SJCRH30 (cell line): ENCODE data around the gene GP1BB. TPM values are rescaled to one million over a fixed set of nuclear protein-coding genes. Genes with fewer than 3 reads are reported as not detected.
"Not testable (repeated sequence)": the region's sequence is repeated elsewhere in the genome, so short reads cannot be mapped to it uniquely, and the experiment has no call there.

ENCODE experiments used
- DNase-seq, 2 experiments: peaks; one replicate each; pipeline ENCODE4 v3.0.0-alpha.2; 2015 to 2020
- H3K27ac ChIP-seq: fragments of 250-450 bp; sonication (Bioruptor Pico); 2 replicates; pipeline ENCODE4 v1.5.1; 2020; ENCODE audit warnings: mild to moderate bottlenecking, moderate library complexity
- H3K27me3 ChIP-seq: fragments of 250-450 bp; sonication (Bioruptor Pico); 2 replicates; pipeline ENCODE4 v1.5.1; 2020; ENCODE audit warnings: mild to moderate bottlenecking, moderate library complexity
- H3K36me3 ChIP-seq: fragments of 250-450 bp; sonication (Bioruptor Pico); 2 replicates; pipeline ENCODE4 v1.5.1; 2020; ENCODE audit warnings: mild to moderate bottlenecking, moderate library complexity
- H3K4me1 ChIP-seq: fragments of 250-450 bp; sonication (Bioruptor Pico); 2 replicates; pipeline ENCODE4 v1.5.1; 2020; ENCODE audit warnings: mild to moderate bottlenecking, moderate library complexity
- H3K4me3 ChIP-seq: fragments of 250-450 bp; sonication (Bioruptor Pico); 2 replicates; pipeline ENCODE4 v1.5.1; 2020; ENCODE audit warnings: mild to moderate bottlenecking, moderate library complexity
- H3K9me3 ChIP-seq: fragments of 250-450 bp; sonication (Bioruptor Pico); replicated peaks from 2 replicates; pipeline ENCODE4 v1.5.1; 2020; ENCODE audit warnings: mild to moderate bottlenecking, moderate library complexity
- total RNA-seq: library from RNA; depleted of rRNA; stranded (reverse); fragments of >200 nt; shearing (Covaris generic); gene quantifications from 2 replicates; pipeline ENCODE4 v1.2.3, GENCODE V29; 2014

GP1BB gene
- total RNA-seq, 1 experiment from 2014 or later: 4.4 TPM

- H3K27ac ChIP-seq: no peak overlapping the region
- H3K9me3 ChIP-seq: no peaks in the 10 kb centered on the region
- no peaks in the 10 kb centered on the region for H3K4me1 ChIP-seq
- no peaks in the 10 kb centered on the region for H3K27me3 ChIP-seq
- no peak for DNase-seq
- peaks cover 5% of the 10 kb centered on the region; the same call in 1 of the 2 replicates for H3K36me3 ChIP-seq
- H3K4me3 ChIP-seq: no peak overlapping the region
Observed at GRCh38 chr22:19722982-19723231, 432 bp upstream of the GP1BB start.

GRCh38 chr22:19723983-19724827 is 866 bp downstream of the GP1BB start:
- DNase-seq: no peak

GRCh38 chr22:19724927-19725661 is 1.8 kb downstream of the GP1BB start:
- Histone ChIP-seq H3K9me3 (no peaks in the 10 kb centered on the region), H3K27ac (no peak overlapping the region), H3K27me3 (no peaks in the 10 kb centered on the region), H3K4me1 (peaks cover 16% of the 10 kb centered on the region), H3K4me3 (no peak overlapping the region), H3K36me3 (peaks cover 5% of the 10 kb centered on the region; the same call in 1 of the 2 replicates)
- DNase-seq: no peak

More at GRCh38 chr22:19723983-19724827, 866 bp downstream of the GP1BB start:
- Histone ChIP-seq H3K27me3 (no peaks in the 10 kb centered on the region), H3K4me3 (no peak overlapping the region), H3K27ac (no peak overlapping the region), H3K36me3 (peaks cover 5% of the 10 kb centered on the region; the same call in 1 of the 2 replicates), H3K4me1 (peaks cover 9% of the 10 kb centered on the region), H3K9me3 (no peaks in the 10 kb centered on the region)

- not testable (repeated sequence) for DNase-seq, H3K36me3 ChIP-seq, H3K27me3 ChIP-seq, H3K27ac ChIP-seq, H3K9me3 ChIP-seq, H3K4me3 ChIP-seq
- H3K4me1 ChIP-seq: peaks cover 16% of the 10 kb centered on the region
Observed at GRCh38 chr22:19726064-19726788, 2.9 kb downstream of the GP1BB start.

- DNase-seq: no peak
- Histone ChIP-seq H3K36me3 (peaks cover 1% of the 10 kb centered on the region; the same call in 1 of the 2 replicates), H3K4me1 (peaks cover 16% of the 10 kb centered on the region), H3K27ac (no peak overlapping the region), H3K9me3 (no peaks in the 10 kb centered on the region), H3K4me3 (no peak overlapping the region), H3K27me3 (no peaks in the 10 kb centered on the region)
Observed at GRCh38 chr22:19727310-19728150, 4.2 kb downstream of the GP1BB start.

GRCh38 chr22:19728271-19728670 is 4.9 kb downstream of the GP1BB start:
- Histone ChIP-seq H3K4me1 (peaks cover 16% of the 10 kb centered on the region), H3K27ac (peak overlapping the region; percentile 25; the same call in 1 of the 2 replicates), H3K4me3 (no peak overlapping the region), H3K27me3 (no peaks in the 10 kb centered on the region), H3K9me3 (no peaks in the 10 kb centered on the region), H3K36me3 (no peaks in the 10 kb centered on the region)
- no peak for DNase-seq

GRCh38 chr22:19728836-19729235 is 5.5 kb downstream of the GP1BB start:
- Histone ChIP-seq H3K9me3 (no peaks in the 10 kb centered on the region), H3K27ac (peak overlapping the region; percentile 25; the same call in 1 of the 2 replicates), H3K27me3 (no peaks in the 10 kb centered on the region), H3K4me1 (peaks cover 17% of the 10 kb centered on the region), H3K36me3 (no peaks in the 10 kb centered on the region), H3K4me3 (no peak overlapping the region)
- DNase-seq: peak; percentile 61 to 68

- Histone ChIP-seq H3K4me3 (no peak overlapping the region), H3K27me3 (no peaks in the 10 kb centered on the region), H3K27ac (peak overlapping the region; percentile 25; the same call in 1 of the 2 replicates), H3K4me1 (peaks cover 19% of the 10 kb centered on the region), H3K36me3 (no peaks in the 10 kb centered on the region), H3K9me3 (no peaks in the 10 kb centered on the region)
- no peak for DNase-seq
Observed at GRCh38 chr22:19729507-19729906, 6.2 kb downstream of the GP1BB start.

- no peak for DNase-seq
- Histone ChIP-seq H3K9me3 (no peaks in the 10 kb centered on the region), H3K36me3 (no peaks in the 10 kb centered on the region), H3K4me3 (no peak overlapping the region), H3K27ac (no peak overlapping the region), H3K4me1 (peaks cover 19% of the 10 kb centered on the region), H3K27me3 (no peaks in the 10 kb centered on the region)
Observed at GRCh38 chr22:19730198-19730597, 6.9 kb downstream of the GP1BB start.

GRCh38 chr22:19730655-19731360 is 7.5 kb downstream of the GP1BB start:
- no peak overlapping the region for H3K27ac ChIP-seq
- H3K4me1 ChIP-seq: peaks cover 19% of the 10 kb centered on the region
- H3K4me3 ChIP-seq: peak overlapping the region; percentile 44
- no peaks in the 10 kb centered on the region for H3K36me3 ChIP-seq
- DNase-seq: peak; percentile 84 to 92
- no peaks in the 10 kb centered on the region for H3K9me3 ChIP-seq
- no peaks in the 10 kb centered on the region for H3K27me3 ChIP-seq

- no peak for DNase-seq
- Histone ChIP-seq H3K27ac (no peak overlapping the region), H3K27me3 (no peaks in the 10 kb centered on the region)
Observed at GRCh38 chr22:19731361-19732135, 8.2 kb downstream of the GP1BB start.

GRCh38 chr22:19732403-19733113 is 9.2 kb downstream of the GP1BB start:
- no peaks in the 10 kb centered on the region for H3K9me3 ChIP-seq
- no peak for DNase-seq
- H3K36me3 ChIP-seq: no peaks in the 10 kb centered on the region
- no peak overlapping the region for H3K4me3 ChIP-seq
- H3K4me1 ChIP-seq: peaks cover 20% of the 10 kb centered on the region
- H3K27me3 ChIP-seq: no peaks in the 10 kb centered on the region
- no peak overlapping the region for H3K27ac ChIP-seq

More at GRCh38 chr22:19731361-19732135, 8.2 kb downstream of the GP1BB start:
- no peaks in the 10 kb centered on the region for H3K36me3 ChIP-seq
- peaks cover 19% of the 10 kb centered on the region for H3K4me1 ChIP-seq
- H3K9me3 ChIP-seq: no peaks in the 10 kb centered on the region
- no peak overlapping the region for H3K4me3 ChIP-seq
